Omental fat pad (tissue), 4 donors: ENCODE measurements around the gene OSCP1. TPM values are rescaled to one million over a fixed set of nuclear protein-coding genes. Genes with fewer than 3 reads are reported as not detected.

Experiments
- ATAC-seq: fragments of 150-250 bp; one replicate; pipeline ENCODE4 v1.9.1; 2016; ENCODE audit warnings: mild to moderate bottlenecking, moderate library complexity; ENCODE audit not compliant: low FRiP score
- DNase-seq: peaks from one replicate; pipeline ENCODE4 v3.0.0-alpha.2; 2019; ENCODE audit warnings: low spot score
- CTCF ChIP-seq, 3 donors: fragments of 450-650 bp; IDR thresholded peaks; one replicate each; pipeline ENCODE4 v1.5.1; 2016 to 2017; ENCODE audit warnings: antibody characterized with exemption in 3 of 3, mild to moderate bottlenecking in 3 of 3, moderate library complexity in 2 of 3
- total RNA-seq, 4 donors: library from RNA; depleted of rRNA; stranded (reverse); fragments of >200 nt; gene quantifications; one replicate each; pipeline ENCODE4 v1.1.0, GENCODE V29; 2016

Gene OSCP1
- total RNA-seq, 4 donors from 2014 or later: 5.0 to 7.2 (median 6.6) TPM

GRCh38 chr1:36455386-36455785 lies 5.1 kb upstream of the OSCP1 start:
- no peak for DNase-seq
- ATAC-seq: no peak
- TF ChIP-seq CTCF (IDR thresholded peaks at IDR 0.05): no peak

- no peak for TF ChIP-seq CTCF (IDR thresholded peaks at IDR 0.05)
- ATAC-seq: no peak
- DNase-seq: no peak
Measured at GRCh38 chr1:36453600-36454388, 3.5 kb upstream of the OSCP1 start.

- DNase-seq: no peak
- no peak for TF ChIP-seq CTCF (IDR thresholded peaks at IDR 0.05)
- no peak for ATAC-seq
Measured at GRCh38 chr1:36453051-36453450, 2.8 kb upstream of the OSCP1 start.

GRCh38 chr1:36450919-36451305 lies 661 bp upstream of the OSCP1 start:
- TF ChIP-seq CTCF (IDR thresholded peaks at IDR 0.05): no peak
- DNase-seq (no peak), ATAC-seq (no peak)

- no peak for ATAC-seq
Measured at GRCh38 chr1:36448530-36449056, 1.7 kb downstream of the OSCP1 start.

GRCh38 chr1:36447450-36447849 lies 2.8 kb downstream of the OSCP1 start:
- DNase-seq (no peak), ATAC-seq (no peak)
- no peak for TF ChIP-seq CTCF (IDR thresholded peaks at IDR 0.05)

More at GRCh38 chr1:36448530-36449056, 1.7 kb downstream of the OSCP1 start:
- TF ChIP-seq CTCF (IDR thresholded peaks at IDR 0.05): no peak
- DNase-seq: no peak

GRCh38 chr1:36446746-36447145 lies 3.5 kb downstream of the OSCP1 start:
- TF ChIP-seq CTCF (IDR thresholded peaks at IDR 0.05): no peak
- ATAC-seq (no peak), DNase-seq (no peak)
